K562 (cell line): ENCODE results near the gene KLHL22. TPM values are rescaled to one million over a fixed set of nuclear protein-coding genes. Genes with fewer than 3 reads are reported as not detected.

Experiments used
- ATAC-seq: fragments of 200-7000 bp; cut with Tn5 transposase; 3 replicates; pipeline ENCODE4 v1.9.1; 2020; ENCODE audit warnings: moderate library complexity
- BruUV-seq: library from RNA; stranded (reverse); fragments of 400-500 nt; replicated peaks from 2 replicates; lab custom pipeline; 2021; lab: Mats Ljungman, UMichigan
- CTCF ChIA-PET: fragments of 300-600 bp; formaldehyde crosslinking; extraction: SDS; loops from one replicate; lab custom pipeline; 2021; ENCODE audit warnings: low intra/inter-chr PET ratio; lab: Yijun Ruan, JAX
- POLR2A ChIA-PET: fragments of 300-600, 350-650 bp; sonication (Branson Sonifier 250); formaldehyde crosslinking; extraction: SDS; loops from one replicate; lab custom pipeline; 2021; ENCODE audit warnings: antibody characterized with exemption, inconsistent platforms; lab: Yijun Ruan, JAX
- DNase-seq, 4 experiments: peaks; one replicate each; pipeline versions ENCODE4 v3.0.0 to v3.0.0-alpha.2; 2011 to 2018; ENCODE audit warnings: low spot score in 3 of 4, mixed read lengths in 3 of 4; ENCODE audit errors: extremely low read depth in 1 of 4
- FAIRE-seq: peaks from 2 replicates; lab custom pipeline; 2011; peaks lifted over from hg19 to GRCh38; lab: Jason Lieb, UNC
- H2AFZ ChIP-seq: 2 replicates; pipeline ENCODE4 v1.6.0; 2011; ENCODE audit warnings: low read depth, low read length, control low read depth, inconsistent platforms
- H3K27ac ChIP-seq: fragments of 200-600 bp; 3 replicates; pipeline ENCODE4 v1.8.0; 2011; ENCODE audit warnings: low read depth, mild to moderate bottlenecking, control low read depth, inconsistent platforms, low read length, moderate library complexity, mixed read lengths; ENCODE audit errors: extremely low read depth
- H3K27me3 ChIP-seq, 2 experiments: fragments of 300-600 bp in 1 of 2; 2 replicates in 1 of 2; 3 replicates in 1 of 2; pipeline versions ENCODE4 v1.6.0 to v1.8.0; 2011; ENCODE audit warnings: inconsistent platforms in 2 of 2, low read length in 2 of 2, mild to moderate bottlenecking in 1 of 2, mixed read lengths in 1 of 2, moderate library complexity in 1 of 2; ENCODE audit not compliant: control insufficient read depth in 2 of 2, insufficient read depth in 2 of 2
- H3K36me3 ChIP-seq: fragments of 300-600 bp; 3 replicates; pipeline ENCODE4 v1.8.0; 2011; ENCODE audit warnings: mild to moderate bottlenecking, low read length, inconsistent platforms; ENCODE audit not compliant: control insufficient read depth, insufficient read depth
- H3K4me1 ChIP-seq, 2 experiments: fragments of 200-600 bp in 1 of 2; replicated peaks in 1 of 2; 2 replicates in 1 of 2; 3 replicates in 1 of 2; pipeline versions ENCODE4 v1.5.1 to v1.8.0; 2011; ENCODE audit warnings: inconsistent platforms in 2 of 2, low read length in 2 of 2, mild to moderate bottlenecking in 1 of 2, mixed read lengths in 1 of 2, moderate library complexity in 1 of 2; ENCODE audit not compliant: control insufficient read depth in 2 of 2, insufficient read depth in 2 of 2
- H3K4me2 ChIP-seq: 2 replicates; pipeline ENCODE4 v1.6.1; 2011; ENCODE audit warnings: low read length, control low read depth, inconsistent platforms, mixed read lengths; ENCODE audit not compliant: insufficient read depth
- H3K4me3 ChIP-seq: fragments of 200-600 bp; sonication (generic), shearing (Covaris generic); 2 replicates; pipeline ENCODE4 v1.5.1; 2016; ENCODE audit warnings: control low read depth, inconsistent platforms
- H3K79me2 ChIP-seq: fragments of 200-600 bp; 3 replicates; pipeline ENCODE4 v1.8.0; 2011; ENCODE audit warnings: low read length, inconsistent platforms; ENCODE audit not compliant: control insufficient read depth, insufficient read depth
- H3K9ac ChIP-seq, 2 experiments: 2 replicates each; pipeline versions ENCODE4 v1.6.0 to v1.6.1; 2011; ENCODE audit warnings: low read depth in 2 of 2, low read length in 2 of 2, control low read depth in 1 of 2, inconsistent platforms in 1 of 2, mild to moderate bottlenecking in 1 of 2, mixed read lengths in 1 of 2; ENCODE audit not compliant: insufficient read depth in 1 of 2
- H3K9me1 ChIP-seq: one replicate; pipeline ENCODE4 v1.6.0; 2011; ENCODE audit warnings: inconsistent platforms, mild to moderate bottlenecking, low read length, moderate library complexity; ENCODE audit not compliant: control insufficient read depth, insufficient read depth
- H3K9me3 ChIP-seq: replicated peaks from 2 replicates; pipeline ENCODE4 v1.5.1; 2011; ENCODE audit warnings: low read depth, low read length, inconsistent platforms; ENCODE audit not compliant: control insufficient read depth, insufficient read depth
- H4K20me1 ChIP-seq: replicated peaks from 2 replicates; pipeline ENCODE4 v1.6.1; 2011; ENCODE audit warnings: low read length, inconsistent platforms, mixed read lengths; ENCODE audit not compliant: control insufficient read depth, insufficient read depth
- ARID3B ChIP-seq: fragments of 250-450 bp; sonication (Bioruptor Pico); IDR thresholded peaks from 2 replicates; pipeline ENCODE4 v1.4.0; 2020; ENCODE audit warnings: borderline replicate concordance
- DEAF1 ChIP-seq: fragments of 450-650 bp; formaldehyde crosslinking; IDR thresholded peaks from 2 replicates; pipeline ENCODE4 v1.4.0; 2020; ENCODE audit warnings: mild to moderate bottlenecking, moderate library complexity
- DMBX1 ChIP-seq: fragments of 250-450 bp; sonication (Bioruptor Pico); IDR thresholded peaks from 2 replicates; pipeline ENCODE4 v1.8.0; 2022; ENCODE audit warnings: inconsistent platforms, mild to moderate bottlenecking, moderate library complexity, borderline replicate concordance
- GTF2F1 ChIP-seq: IDR thresholded peaks from 2 replicates; pipeline ENCODE4 v1.6.1; 2011; ENCODE audit warnings: low read depth, low read length, improper control_type of control experiment
- MECOM ChIP-seq: fragments of 250-450 bp; sonication (Bioruptor Pico); IDR thresholded peaks from 2 replicates; pipeline ENCODE4 v1.8.0; 2022; ENCODE audit warnings: inconsistent platforms
- MED1 ChIP-seq: sonication (generic); formaldehyde crosslinking; IDR thresholded peaks from 2 replicates; pipeline ENCODE4 v1.8.1; 2023; ENCODE audit warnings: missing genetic modification reagents, borderline replicate concordance
- MLX ChIP-seq, 2 experiments: fragments of 450-650 bp in 1 of 2; sonication (generic) in 1 of 2; formaldehyde crosslinking; conservative IDR thresholded peaks; 2 replicates each; pipeline versions ENCODE4 v1.4.0 to v1.8.1; 2020 to 2022; ENCODE audit warnings: mild to moderate bottlenecking in 1 of 2, missing genetic modification reagents in 1 of 2
- MYNN ChIP-seq, 2 experiments: sonication (generic); formaldehyde crosslinking in 1 of 2; IDR thresholded peaks; 2 replicates each; pipeline versions ENCODE4 v1.5.0 to v1.6.1; 2016 to 2020; ENCODE audit warnings: antibody characterized with exemption in 1 of 2, missing genetic modification reagents in 1 of 2
- PML ChIP-seq: IDR thresholded peaks from 2 replicates; pipeline ENCODE4 v1.6.1; 2012; ENCODE audit warnings: low read length, inconsistent platforms
- RBM39 ChIP-seq: fragments of 200-400 bp; formaldehyde crosslinking; optimal IDR thresholded peaks from 2 replicates; pipeline ENCODE3; 2018; ENCODE audit warnings: low read depth, low read length
- TBL1XR1 ChIP-seq, 2 experiments: IDR thresholded peaks; 2 replicates each; pipeline ENCODE4 v1.6.1; 2012; ENCODE audit warnings: improper control_type of control experiment in 2 of 2, low read length in 2 of 2, mild to moderate bottlenecking in 1 of 2
- TCFL5 ChIP-seq: fragments of 250-450 bp; sonication (Bioruptor Pico); conservative IDR thresholded peaks from 2 replicates; pipeline ENCODE4 v1.6.1; 2021; ENCODE audit warnings: mild to moderate bottlenecking, moderate library complexity, matching md5 sums
- TRIM28 ChIP-seq: fragments of 450-650 bp; IDR thresholded peaks from 2 replicates; pipeline ENCODE4 v1.6.1; 2017
- ZC3H4 ChIP-seq: sonication (generic); formaldehyde crosslinking; IDR thresholded peaks from 2 replicates; pipeline ENCODE4 v1.9.0; 2021; ENCODE audit warnings: missing genetic modification reagents, borderline replicate concordance
- WGBS: fragments of 100-300 bp; shearing (Covaris generic); methylation state at CpG from one replicate; pipeline ENCODE4 v1.1.6; 2016; ENCODE audit warnings: low coverage, mixed read lengths; ENCODE audit not compliant: insufficient coverage; ENCODE audit errors: missing lambda C conversion rate; 5-methylcytosine and 5-hydroxymethylcytosine counted together
- in situ Hi-C: fragments of 300-500 bp; cut with MboI; formaldehyde crosslinking; loops from 4 replicates; pipeline ENCODE4 v1.15.0; 2018; ENCODE audit warnings: inconsistent platforms, mixed read lengths
- intact Hi-C: fragments of 100-400 bp; cut with micrococcal nuclease; formaldehyde crosslinking; loops from 2 replicates; pipeline ENCODE4 v1.14.2; 2022
- polyA plus RNA-seq, 8 experiments: library from polyadenylated mRNA; depleted of rRNA in 4 of 8; stranded (reverse) in 5 of 8; unstranded in 3 of 8; fragments of >200 nt; fragmentation: Nextera tagmentation in 2 of 8; fragmentation: Illumina TruSeq in 1 of 8; extraction: Ambion mirVana in 2 of 8; extraction: Trizol in 1 of 8; gene quantifications; 2 replicates each; pipeline versions ENCODE4 v1.2.1 to v1.2.3, GENCODE V29; 2011 to 2014; ENCODE audit warnings: inconsistent platforms in 1 of 8, missing spikeins in 1 of 8
- total RNA-seq, 7 experiments: library from RNA; depleted of rRNA in 6 of 7; stranded (reverse); fragments of >200 nt in 6 of 7; fragmentation: Illumina TruSeq in 2 of 7; extraction: Trizol in 2 of 7; gene quantifications; 2 replicates each; pipeline versions ENCODE4 v1.2.1 to v1.2.3, GENCODE V29; 2011 to 2021; ENCODE audit warnings: low replicate concordance in 1 of 7

KLHL22 gene
- total and polyA plus RNA-seq, 9 of the 15 experiments (the other 6 are each of a cell fraction or from before 2014, with no cell fraction given): 1.3 to 25.6 (median 15.2) TPM

- TF ChIP-seq TCFL5 (CRISPR knock-in tag) (peak; percentile 72; the same call in 1 of the 2 replicates), RBM39 (no peak), DEAF1 (CRISPR knock-in tag) (peak; percentile 100), TRIM28 (peak; percentile 34; the same call in 1 of the 2 replicates), ZC3H4 (no peak)
These were observed 39.4 kb downstream of the KLHL22 start (continued) for GRCh38 chr22:20456064-20456721.

GRCh38 chr22:20455709-20456063, 39.9 kb downstream of the KLHL22 start:
- Histone ChIP-seq H3K36me3 (no peaks in the 10 kb centered on the region), H3K9me1 (no peaks in the 10 kb centered on the region), H3K27ac (no peak overlapping the region), H3K4me1 (no peaks in the 10 kb centered on the region; a peak in 1 of 5 replicates), H3K9me3 (no peaks in the 10 kb centered on the region), H3K4me3 (no peak overlapping the region), H3K4me2 (no peak overlapping the region), H4K20me1 (peaks cover 16% of the 10 kb centered on the region), H3K27me3 (peaks cover 10 to 12% of the 10 kb centered on the region in 2 experiments; a peak in 4 of 5 replicates), H3K9ac (no peak overlapping the region), H2AFZ (no peak overlapping the region), H3K79me2 (no peaks in the 10 kb centered on the region)
- BruUV-seq: no TSS peak
- ATAC-seq (no peak), DNase-seq (no peak), FAIRE-seq (no peak)
- POLR2A ChIA-PET: interaction anchor here (0.6 to 6.8 kb wide), 16 partner anchors 8 to 1351 kb away, joined by 3 to 46 read pairs (median 5); no protein-coding TSS in a partner anchor
- intact Hi-C loops: loop anchor here (1.0 to 5.0 kb wide), 3 partner anchors 37 to 298 kb away; no protein-coding TSS in a partner anchor
- CTCF ChIA-PET: interaction anchor here (0.6 to 6.9 kb wide), 12 partner anchors 15 to 302 kb away, joined by 3 to 195 read pairs (median 4); partner anchors contain the start of gene KLHL22
- 43% methylated on average over 8 of the region's 8 CpGs for WGBS
- TF ChIP-seq ARID3B (CRISPR knock-in tag) (0 out of 2 replicates have a peak, but pooled peaks have one; percentile 2), MED1 (CRISPR knock-in tag) (peak; percentile 50; the same call in 1 of the 2 replicates), DMBX1 (CRISPR knock-in tag) (no peak), MECOM (CRISPR knock-in tag) (no peak), TBL1XR1 (IDR thresholded peaks at IDR 0.05; ENCODE audit: low read length in 2 of 2) (peak in 1 of 2 experiments; percentile 9; a peak in 1 of 4 replicates), MYNN (IDR thresholded peaks at IDR 0.05) (no peak), MYNN (CRISPR knock-in tag; IDR thresholded peaks at IDR 0.05) (0 out of 2 replicates have a peak, but pooled peaks have one; percentile 0), PML (0 out of 2 replicates have a peak, but pooled peaks have one; percentile 7), MLX (CRISPR knock-in tag; conservative IDR thresholded peaks at IDR 0.05) (peak in 1 of 2 experiments; percentile 73; a peak in 1 of 4 replicates), GTF2F1 (peak; percentile 44; the same call in 1 of the 2 replicates), ZC3H4 (0 out of 2 replicates have a peak, but pooled peaks have one; percentile 32)
- in situ Hi-C loops: loop anchor here (5.0 kb wide), 2 partner anchors 33 to 298 kb away; no protein-coding TSS in a partner anchor
